SIG-M5 treated with dmso at 0.1 percent for 504 hours (cell line): ENCODE measurements around the gene NR1D2.
"Not testable (repeated sequence)": the region's sequence is repeated elsewhere in the genome, so short reads cannot be mapped to it uniquely, and the experiment has no call there.

Source experiments
- DNase-seq: peaks from one replicate; lab custom pipeline; 2025; ENCODE audit not compliant: unreplicated experiment; lab: John Stamatoyannopoulos, UW

The NR1D2 gene

GRCh38 chr3:24002129-24002528, 57.0 kb downstream of the NR1D2 start:
- DNase-seq: no peak

GRCh38 chr3:24003466-24003865, 58.4 kb downstream of the NR1D2 start:
- DNase-seq: no peak

GRCh38 chr3:24004171-24004938, 59.3 kb downstream of the NR1D2 start:
- DNase-seq: no peak

- DNase-seq: no peak
Observed at GRCh38 chr3:24005669-24006068, 60.6 kb downstream of the NR1D2 start.

GRCh38 chr3:24010834-24011233, 65.7 kb downstream of the NR1D2 start:
- not testable (repeated sequence) for DNase-seq

- DNase-seq: no peak
Observed at GRCh38 chr3:24012589-24013269, 67.6 kb downstream of the NR1D2 start.

GRCh38 chr3:24017305-24017704, 72.2 kb downstream of the NR1D2 start:
- DNase-seq: no peak

GRCh38 chr3:24018784-24019570, 73.9 kb downstream of the NR1D2 start:
- DNase-seq: no peak

GRCh38 chr3:24019585-24019984, 74.5 kb downstream of the NR1D2 start:
- no peak for DNase-seq

- no peak for DNase-seq
Observed at GRCh38 chr3:24020036-24020691, 75.1 kb downstream of the NR1D2 start.

- no peak for DNase-seq
Observed at GRCh38 chr3:24023197-24023596, 78.1 kb downstream of the NR1D2 start.

- no peak for DNase-seq
Observed at GRCh38 chr3:24025805-24026204, 80.7 kb downstream of the NR1D2 start.

- DNase-seq: not testable (repeated sequence)
Observed at GRCh38 chr3:24026665-24027064, 81.6 kb downstream of the NR1D2 start.

GRCh38 chr3:24027946-24028345, 82.9 kb downstream of the NR1D2 start:
- no peak for DNase-seq
